Kidney capillary endothelial cell (primary cell): ENCODE data around the gene SLC2A10.

Experiments used
- DNase-seq: peaks from one replicate; pipeline ENCODE4 v3.0.0-alpha.2; 2018; ENCODE audit warnings: low spot score

Gene SLC2A10

GRCh38 chr20:46682063-46682821 is 27.2 kb upstream of the SLC2A10 start:
- DNase-seq = no peak

DNA sequence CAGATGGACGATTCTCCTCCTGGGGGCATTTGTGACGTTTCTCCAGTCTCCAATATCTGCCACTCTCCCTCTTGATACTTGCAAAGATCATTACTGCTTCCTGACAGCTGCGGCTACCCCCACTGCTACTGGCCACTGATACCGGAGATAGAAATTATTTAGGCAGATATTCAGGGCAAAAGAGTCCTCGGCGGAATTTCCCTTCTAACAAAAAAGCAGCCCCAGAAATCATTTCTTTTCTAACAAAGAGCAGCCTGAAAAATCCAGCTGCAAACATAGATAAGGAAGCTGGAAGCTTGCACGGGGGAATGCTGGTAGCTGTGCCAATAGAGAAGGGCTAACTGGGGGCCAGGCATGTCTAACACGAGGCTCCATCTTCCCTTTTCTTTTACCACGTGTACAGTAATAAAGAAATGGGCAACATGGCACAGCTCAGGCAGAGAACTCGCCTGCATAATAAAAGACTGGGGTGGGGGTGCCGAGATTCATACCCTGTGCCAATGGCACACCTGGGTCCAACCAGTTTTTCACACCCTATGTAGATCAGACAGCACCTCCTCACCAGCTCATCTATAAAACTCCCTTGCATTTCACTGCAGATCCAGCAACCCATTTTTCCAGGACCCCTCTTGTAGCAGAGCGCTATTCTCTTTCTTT is 26.3 kb upstream of the SLC2A10 start:
- DNase-seq = no peak

GRCh38 chr20:46683668-46683938 is 25.8 kb upstream of the SLC2A10 start:
- no peak for DNase-seq

- no peak for DNase-seq
Observed at GRCh38 chr20:46683939-46684750, 25.3 kb upstream of the SLC2A10 start.

DNA sequence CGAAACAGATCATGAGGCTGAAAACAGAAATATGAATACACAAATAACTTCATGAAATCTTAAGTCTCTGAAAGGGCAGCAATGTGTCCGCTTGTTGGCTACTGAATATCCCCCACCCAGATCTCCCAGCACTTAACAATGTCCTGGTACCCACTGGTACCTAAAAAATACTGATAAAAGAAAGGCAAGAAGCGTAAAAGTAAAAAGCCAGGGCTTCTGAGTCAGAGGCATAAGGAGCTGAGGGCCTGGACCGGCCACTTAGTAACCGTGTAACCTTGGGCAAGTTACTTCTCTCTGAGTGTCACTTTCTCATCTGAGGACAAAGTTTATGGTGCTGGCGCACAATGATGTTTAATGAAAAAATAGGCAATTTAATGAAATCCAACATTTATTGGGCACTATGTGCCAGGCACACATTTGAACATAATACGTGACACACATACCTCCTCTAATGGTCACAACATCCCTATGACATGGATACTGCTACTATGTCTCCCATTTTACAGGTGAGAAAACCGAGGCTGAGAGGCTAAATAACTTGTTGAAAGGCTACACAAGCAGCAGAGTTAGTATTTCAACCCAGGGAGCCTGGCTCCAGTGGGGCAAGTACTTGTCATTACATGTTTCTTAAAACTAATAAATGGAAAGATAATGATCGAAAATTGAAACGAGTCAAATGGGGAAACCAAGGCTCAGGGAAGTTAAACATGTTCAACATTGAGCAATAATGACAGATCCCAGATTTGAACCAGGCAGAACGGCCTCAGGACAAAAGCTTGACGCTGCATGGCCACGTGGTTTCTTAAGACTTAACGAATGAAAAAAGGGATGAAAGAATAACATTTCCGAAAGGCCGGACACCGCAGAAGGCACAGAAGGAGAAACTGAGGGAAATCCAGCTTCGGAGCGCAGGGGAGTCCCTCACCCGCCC is 21.0 kb upstream of the SLC2A10 start:
- DNase-seq = no peak

- DNase-seq = peak; percentile 100
Observed at GRCh38 chr20:46689082-46689753, 20.2 kb upstream of the SLC2A10 start, which contains the start of gene TP53RK. TSS of gene TP53RK (minus strand) at chr20:46689444. CDS start at chr20:46689414, 30 bp downstream.

DNA sequence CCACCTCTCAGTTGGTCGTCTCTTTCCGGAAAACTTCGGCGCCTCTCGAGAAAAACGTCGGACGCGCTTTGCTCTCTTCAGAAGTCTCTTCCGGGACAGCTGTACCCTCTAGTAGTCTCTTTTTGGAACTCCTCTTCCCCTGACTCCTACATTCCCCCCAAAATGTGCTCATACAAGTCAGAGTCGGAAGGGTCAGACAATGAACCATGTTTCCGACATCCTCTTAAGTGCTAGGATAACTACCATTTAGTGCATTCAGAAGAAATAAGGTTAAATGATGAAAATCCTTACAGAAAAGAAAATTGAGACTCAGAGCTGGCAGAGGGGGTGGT is 19.7 kb upstream of the SLC2A10 start:
- no peak for DNase-seq

DNA sequence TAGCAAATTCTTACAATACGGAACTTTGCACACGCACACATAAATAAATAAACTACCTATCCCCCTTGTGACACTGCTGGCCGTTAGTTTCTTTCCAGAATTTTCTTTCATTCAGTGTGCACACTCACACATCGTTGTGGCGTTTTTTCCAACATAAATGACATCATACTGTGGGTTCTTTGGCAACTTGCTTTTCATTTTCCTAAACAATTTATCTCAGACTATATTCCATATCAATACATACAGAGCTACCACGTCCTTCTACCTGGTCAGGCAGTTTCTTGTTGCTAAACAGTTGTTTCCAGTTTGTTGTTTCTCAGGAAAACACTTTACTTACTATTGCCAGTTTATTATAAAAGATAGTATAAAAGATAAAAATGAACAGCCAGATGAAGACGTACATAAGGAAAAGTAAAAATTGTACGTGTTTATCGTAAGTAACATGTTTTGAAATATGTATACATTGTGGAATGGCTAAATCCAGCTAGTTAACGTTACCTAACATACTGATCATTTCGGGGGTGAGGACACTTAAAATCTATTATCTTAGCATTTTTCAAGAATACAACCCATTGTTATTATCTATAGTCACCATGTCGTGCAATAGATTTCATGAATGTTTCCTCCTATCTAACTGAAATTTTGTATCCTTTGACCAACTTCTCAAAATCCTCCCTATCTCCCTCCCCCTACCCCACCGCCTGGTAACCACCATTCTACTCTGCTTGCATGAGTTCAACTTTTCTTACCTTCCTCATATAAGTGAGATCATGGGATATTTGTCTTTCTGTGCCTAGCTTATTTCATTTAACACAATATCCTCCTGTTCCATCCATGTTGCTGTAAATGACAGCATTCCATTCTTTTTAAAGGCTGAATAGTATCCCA is 19.0 kb upstream of the SLC2A10 start:
- DNase-seq = no peak

GRCh38 chr20:46691196-46691595 is 18.3 kb upstream of the SLC2A10 start:
- no peak for DNase-seq

GRCh38 chr20:46694484-46694883 is 15.0 kb upstream of the SLC2A10 start:
- DNase-seq = no peak

DNA sequence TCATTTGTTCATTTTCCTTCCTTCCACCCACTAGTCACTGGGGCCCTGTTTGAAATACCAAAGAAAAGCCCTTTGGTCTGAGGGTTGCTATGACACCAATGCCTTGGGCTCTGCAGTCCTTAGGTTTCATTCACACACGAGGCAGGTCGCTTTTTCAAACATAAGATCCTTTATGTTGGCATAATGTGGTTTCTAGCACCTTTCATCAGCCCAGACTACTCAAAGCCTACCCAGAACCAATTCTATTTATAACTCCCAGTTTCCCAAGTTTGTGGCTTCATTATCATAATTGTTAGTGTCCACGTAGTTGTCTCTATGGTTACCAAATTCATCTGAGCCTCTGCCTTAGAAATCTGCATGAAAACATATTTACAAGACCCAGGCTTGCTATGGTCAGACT is 13.6 kb upstream of the SLC2A10 start:
- no peak for DNase-seq

GRCh38 chr20:46696791-46697279 is 12.6 kb upstream of the SLC2A10 start:
- no peak for DNase-seq

DNA sequence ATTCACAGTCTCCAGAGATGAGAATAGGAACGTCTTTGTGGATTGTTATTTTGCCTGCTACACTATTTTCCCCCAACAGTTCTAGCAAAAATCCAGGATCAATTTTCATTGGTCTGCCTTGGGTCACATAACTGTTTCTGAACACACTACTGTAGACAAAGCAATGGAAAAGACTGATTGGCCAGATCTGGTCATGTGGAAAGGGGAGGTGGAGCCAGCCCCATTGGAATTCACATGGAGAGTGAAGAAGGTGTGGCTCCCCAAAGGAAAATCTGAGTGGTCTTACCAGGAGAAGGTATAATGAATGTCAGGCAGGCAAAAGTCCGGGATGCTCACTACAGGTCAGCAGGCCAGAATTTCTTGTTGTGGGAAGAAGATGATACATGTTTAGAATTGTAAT is 10.7 kb upstream of the SLC2A10 start:
- no peak for DNase-seq

GRCh38 chr20:46699651-46700359 is 9.6 kb upstream of the SLC2A10 start:
- no peak for DNase-seq

GRCh38 chr20:46700481-46700880 is 9.0 kb upstream of the SLC2A10 start:
- no peak for DNase-seq

DNA sequence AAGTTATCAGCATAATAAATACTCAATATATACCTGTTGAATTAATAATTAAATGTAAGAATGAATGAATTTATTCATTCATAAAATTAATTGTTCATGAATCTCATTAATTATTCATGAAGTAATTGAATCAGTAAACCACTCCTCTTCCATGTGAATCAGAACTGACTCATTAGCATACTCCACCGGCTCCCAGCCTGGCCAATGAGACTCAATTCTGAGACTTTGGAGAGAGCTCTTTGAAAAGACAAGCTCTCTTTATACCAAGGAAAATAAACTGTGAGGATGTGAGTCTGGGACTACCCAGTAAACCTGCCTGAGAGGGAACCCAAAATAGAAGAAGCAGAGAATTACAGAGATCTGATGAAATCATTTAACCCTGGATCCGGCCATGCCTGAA is 8.4 kb upstream of the SLC2A10 start:
- no peak for DNase-seq

DNA sequence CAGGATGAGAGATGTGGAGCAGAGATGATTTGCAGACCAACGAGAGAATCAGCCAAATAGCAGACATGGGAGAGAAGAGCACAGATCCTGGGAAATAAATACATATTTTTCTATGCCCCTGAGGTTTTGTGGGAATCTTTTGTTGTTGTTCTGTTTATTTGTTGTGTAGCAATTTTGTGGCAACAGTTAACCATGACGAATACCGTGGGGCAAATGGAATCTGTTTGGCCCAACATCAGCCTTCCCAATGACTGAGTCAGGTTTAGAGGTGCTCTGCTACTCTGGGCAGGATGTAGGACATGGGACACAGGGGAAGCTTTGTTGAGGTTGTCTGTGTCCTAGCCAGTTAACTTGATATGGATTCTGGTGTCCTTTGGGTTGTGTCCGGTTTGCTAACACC is 7.9 kb upstream of the SLC2A10 start:
- no peak for DNase-seq

- no peak for DNase-seq
Observed at GRCh38 chr20:46701986-46702385, 7.5 kb upstream of the SLC2A10 start.

GRCh38 chr20:46702447-46703203 is 6.8 kb upstream of the SLC2A10 start:
- DNase-seq = no peak
